Pancreas (tissue), 10 donors: ENCODE results near the gene RNF208. TPM values are rescaled to one million over a fixed set of nuclear protein-coding genes. Genes with fewer than 3 reads are reported as not detected.
A peak's percentile ranks its signal among the peaks of the same experiment; 100 is the strongest.

ENCODE experiments used
- ATAC-seq, 4 donors: fragments of 200-7000 bp; cut with Tn5 transposase; one replicate each; pipeline versions ENCODE4 v1.8.0 to v1.9.1; 2020; ENCODE audit warnings: mild to moderate bottlenecking in 4 of 4, moderate library complexity in 4 of 4
- DNase-seq, 6 donors: peaks; one replicate each; pipeline ENCODE4 v3.0.0-alpha.2; 2020
- FAIRE-seq: peaks from 2 replicates; lab custom pipeline; 2012; peaks lifted over from hg19 to GRCh38; lab: Jason Lieb, UNC
- H3K27ac ChIP-seq, 4 donors: fragments of 200-600 bp; sonication (generic); 1 replicate in 3 of 4; 2 replicates in 1 of 4; pipeline versions ENCODE4 v1.5.0 to v1.8.0; 2020
- H3K27me3 ChIP-seq, 4 donors: fragments of 200-600 bp; one replicate each; pipeline ENCODE4 v1.8.0; 2021
- H3K36me3 ChIP-seq, 3 donors: fragments of 200-600 bp; sonication (generic) in 1 of 3; one replicate each; pipeline versions ENCODE4 v1.5.0 to v1.8.0; 2020 to 2021
- H3K4me1 ChIP-seq, 3 donors: fragments of 200-600 bp; one replicate each; pipeline ENCODE4 v1.8.0; 2021
- H3K4me3 ChIP-seq, 4 donors: fragments of 200-600 bp; sonication (generic) in 2 of 4; one replicate each; pipeline versions ENCODE4 v1.5.0 to v1.8.0; 2020 to 2021
- H3K9me3 ChIP-seq, 4 donors: fragments of 200-600 bp; one replicate each; pipeline ENCODE4 v1.8.0; 2021
- WGBS, 2 donors: extraction: QIAGEN DNeasy Blood & Tissue Kit; methylation state at CpG; one replicate each; pipeline ENCODE4 v1.1.7; 2013; 5-methylcytosine and 5-hydroxymethylcytosine counted together
- intact Hi-C, 3 donors: fragments of 100-400 bp; cut with DNase I; formaldehyde crosslinking; loops; one replicate each; pipeline versions ENCODE4 v1.11.1 to v1.14.2; 2022
- polyA plus RNA-seq, 2 donors: library from polyadenylated mRNA; stranded (reverse); fragments of 200-250 nt; gene quantifications; one replicate each; pipeline ENCODE4 v1.2.3, GENCODE V29; 2013
- total RNA-seq, 6 donors: library from RNA; stranded (reverse); fragmentation: NEBNext Ultra II Directional in 4 of 6; extraction: Animal tissue kit (Norgen Biotek cat#: 25700) in 4 of 6; gene quantifications; one replicate each; pipeline versions ENCODE4 v1.2.1 to v1.2.4, GENCODE V29; 2021 to 2023
- TF ChIP-seq, protein P1 (sequence below), 4 donors: fragments of 200-600 bp; sonication (generic) in 3 of 4; IDR thresholded peaks; one replicate each; pipeline versions ENCODE4 v1.5.0 to v1.8.0; 2021; ENCODE audit warnings: antibody characterized with exemption in 4 of 4
- donor health status: healthy with polysubstance abuse.
- donor health status: DM: no; HTN: no; CAD: no; lungs with moderate emphysema.
- donor health status: DM: no; HTN: no; CAD: no.
- donor health status: control.
- donor health status: control.
- donor health status: Bipolar disorder and iron deficiency.
- donor health status: DM: yes; HTN: yes; CAD: no.
- donor health status: DM: no; HTN: no; CAD: no.
- donor health status: DM: no; HTN: no; CAD: no.
- donor health status: DM: yes; HTN: yes; CAD: no.

The RNF208 gene
- total and polyA plus RNA-seq, 8 donors, result 3.3 to 20.7 (median 3.4) TPM

DNA sequence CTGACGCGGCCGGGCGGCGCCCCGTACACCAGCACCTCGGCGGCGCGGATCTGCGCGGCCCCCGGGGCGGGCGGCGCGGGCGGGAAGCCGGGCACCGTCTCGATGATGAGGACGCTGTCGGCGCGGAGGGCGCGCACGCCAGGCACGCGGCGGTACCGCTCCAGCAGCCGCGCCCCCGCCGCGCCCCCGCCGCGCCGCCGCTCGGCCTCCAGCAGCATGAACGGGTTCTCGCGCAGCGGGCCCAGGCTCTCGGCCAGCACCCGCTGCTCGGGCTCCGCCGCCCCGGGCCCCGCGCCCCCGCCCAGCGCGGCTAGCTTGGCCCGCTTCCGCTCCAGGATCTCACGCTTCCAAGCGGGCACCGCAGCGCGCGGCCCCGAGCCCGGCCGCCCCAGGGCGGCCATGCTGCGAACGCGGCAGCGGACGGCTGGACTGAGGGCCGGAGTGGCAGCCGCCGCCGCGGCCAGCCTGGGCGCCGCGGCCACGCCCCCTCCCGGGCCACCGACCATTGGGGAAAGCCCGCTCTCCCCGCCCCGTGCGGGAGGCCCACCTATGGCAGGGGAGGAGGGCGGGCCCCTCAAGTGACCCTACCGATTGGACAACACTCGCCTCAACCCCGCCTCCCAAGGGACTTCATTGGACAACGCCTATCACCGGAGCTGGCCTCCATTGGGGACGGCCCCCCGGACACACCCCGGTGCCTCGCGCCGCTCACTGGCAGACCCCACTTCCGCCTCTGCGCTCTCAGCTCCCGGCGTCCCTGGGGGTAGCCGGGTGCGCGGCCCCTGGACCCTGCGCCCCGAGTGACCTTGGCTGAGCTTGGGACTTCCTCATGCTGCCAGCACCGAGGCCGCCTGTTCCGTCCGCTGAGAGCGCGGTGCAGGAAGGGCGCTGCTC is 21.5 kb downstream of the RNF208 start, which contains the start of gene TPRN:
Gene TPRN, minus strand, starts transcription at position 431 of the 894 bp plus-strand sequence. Its CDS starts 30 bp downstream, at position 401.
- FAIRE-seq, result peak; percentile 20
- ATAC-seq, result peak; percentile 75 to 89 (median 80)
- no peaks in the 10 kb centered on the region for H3K9me3 ChIP-seq
- TF ChIP-seq, protein P1, sequence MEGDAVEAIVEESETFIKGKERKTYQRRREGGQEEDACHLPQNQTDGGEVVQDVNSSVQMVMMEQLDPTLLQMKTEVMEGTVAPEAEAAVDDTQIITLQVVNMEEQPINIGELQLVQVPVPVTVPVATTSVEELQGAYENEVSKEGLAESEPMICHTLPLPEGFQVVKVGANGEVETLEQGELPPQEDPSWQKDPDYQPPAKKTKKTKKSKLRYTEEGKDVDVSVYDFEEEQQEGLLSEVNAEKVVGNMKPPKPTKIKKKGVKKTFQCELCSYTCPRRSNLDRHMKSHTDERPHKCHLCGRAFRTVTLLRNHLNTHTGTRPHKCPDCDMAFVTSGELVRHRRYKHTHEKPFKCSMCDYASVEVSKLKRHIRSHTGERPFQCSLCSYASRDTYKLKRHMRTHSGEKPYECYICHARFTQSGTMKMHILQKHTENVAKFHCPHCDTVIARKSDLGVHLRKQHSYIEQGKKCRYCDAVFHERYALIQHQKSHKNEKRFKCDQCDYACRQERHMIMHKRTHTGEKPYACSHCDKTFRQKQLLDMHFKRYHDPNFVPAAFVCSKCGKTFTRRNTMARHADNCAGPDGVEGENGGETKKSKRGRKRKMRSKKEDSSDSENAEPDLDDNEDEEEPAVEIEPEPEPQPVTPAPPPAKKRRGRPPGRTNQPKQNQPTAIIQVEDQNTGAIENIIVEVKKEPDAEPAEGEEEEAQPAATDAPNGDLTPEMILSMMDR (IDR thresholded peaks at IDR 0.05), result no peak
- intact Hi-C loops, result no loop called here
- H3K27ac ChIP-seq, result peak within 1 kb of the TSS; percentile 83 to 90 (median 85)
- peak; percentile 98 to 100 (median 100) for DNase-seq
- no peaks in the 10 kb centered on the region for H3K36me3 ChIP-seq
- 0 to 1% methylated on average over 72 to 118 of the region's 118 CpGs for WGBS, 2 donors
- H3K4me1 ChIP-seq, result peaks cover 12 to 33% (median 15%) of the 10 kb centered on the region in 3 donors
- no peaks in the 10 kb centered on the region for H3K27me3 ChIP-seq
- peak within 1 kb of the TSS; percentile 48 to 80 (median 60) for H3K4me3 ChIP-seq

DNA sequence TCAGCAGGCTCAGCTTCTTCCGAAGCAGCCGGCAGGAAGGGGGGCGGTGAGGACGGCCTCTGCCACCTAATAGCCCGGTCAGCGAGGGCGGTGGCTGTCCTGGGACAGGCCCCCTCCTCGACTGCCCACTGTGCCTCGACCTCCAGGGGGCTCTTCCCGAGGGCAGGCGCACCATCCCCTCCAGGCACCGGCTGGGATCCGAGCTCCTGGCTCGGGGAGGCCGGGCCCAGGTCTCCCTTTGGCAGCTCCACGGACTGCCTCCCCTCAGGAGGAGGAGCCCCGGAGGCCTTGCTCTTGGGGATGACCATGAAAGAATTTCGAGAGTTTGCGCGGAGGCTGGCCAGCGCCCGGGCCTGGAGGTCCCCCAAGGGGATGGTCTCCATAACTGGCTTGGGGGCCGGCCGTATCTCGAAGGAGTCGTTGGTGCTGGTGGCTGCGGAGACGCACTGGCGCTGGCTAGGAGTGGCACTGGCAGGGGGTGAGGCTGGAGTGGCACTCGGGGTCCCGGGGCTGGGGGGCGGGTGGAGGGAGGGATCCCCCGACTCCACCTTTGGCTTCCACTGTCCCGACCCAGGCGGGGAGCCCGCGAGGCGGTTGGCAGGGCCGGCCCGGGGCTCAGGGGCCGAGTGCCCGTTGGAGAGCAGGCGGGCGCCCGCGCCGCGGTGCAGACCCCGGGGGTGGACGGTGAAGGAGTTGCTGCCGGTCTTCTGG is 22.5 kb downstream of the RNF208 start:
- peaks cover 14 to 36% (median 21%) of the 10 kb centered on the region in 3 donors for H3K4me1 ChIP-seq
- DNase-seq, result peak in 3 of 6 donors; percentile 45 to 89 (median 50)
- H3K27me3 ChIP-seq, result no peaks in the 10 kb centered on the region
- WGBS, 2 donors, result 4 to 5% methylated on average over 29 to 51 of the region's 51 CpGs
- peak overlapping the region; percentile 48 to 80 (median 60) for H3K4me3 ChIP-seq
- H3K9me3 ChIP-seq, result no peaks in the 10 kb centered on the region
- no peak for ATAC-seq
- intact Hi-C loops, result no loop called here
- H3K27ac ChIP-seq, result peak overlapping the region; percentile 78 to 90 (median 83)
- H3K36me3 ChIP-seq, result no peaks in the 10 kb centered on the region
- no peak for FAIRE-seq
- TF ChIP-seq, protein P1 (IDR thresholded peaks at IDR 0.05), result no peak

DNA sequence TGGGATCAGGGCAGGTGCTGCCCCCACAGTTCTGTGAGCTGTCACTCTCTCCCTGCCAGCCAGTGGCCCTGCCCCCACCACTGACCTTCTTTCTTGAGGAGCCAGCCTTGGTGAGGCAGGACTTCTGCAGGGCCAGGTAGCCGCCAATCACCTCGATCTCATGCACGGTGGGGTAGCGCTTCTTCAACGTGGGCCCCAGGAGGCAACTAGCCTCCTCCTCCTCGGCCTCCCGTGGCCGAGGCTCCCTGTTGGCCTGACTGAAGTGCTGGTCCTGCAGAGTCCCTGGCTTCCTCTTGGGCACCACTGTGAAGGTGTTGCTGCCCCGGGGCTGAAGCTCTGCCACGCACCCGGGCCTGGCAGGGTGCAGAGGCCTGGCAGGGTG is 23.1 kb downstream of the RNF208 start:
- Histone ChIP-seq H3K27ac (peak overlapping the region; percentile 78 to 90 (median 83)), H3K27me3 (no peaks in the 10 kb centered on the region), H3K9me3 (no peaks in the 10 kb centered on the region), H3K4me3 (peak overlapping the region; percentile 48 to 80 (median 60)), H3K36me3 (no peaks in the 10 kb centered on the region), H3K4me1 (peaks cover 14 to 36% (median 21%) of the 10 kb centered on the region in 3 donors)
- ATAC-seq (peak; percentile 2 to 29 (median 11)), FAIRE-seq (no peak), DNase-seq (peak in 4 of 6 donors; percentile 77 to 85 (median 81))
- TF ChIP-seq, protein P1 (IDR thresholded peaks at IDR 0.05), result no peak
- intact Hi-C loops, result no loop called here
- 17 to 23% methylated on average over 11 of the region's 11 CpGs for WGBS, 2 donors

GRCh38 chr9:137198051-137198901 is 23.8 kb downstream of the RNF208 start:
- TF ChIP-seq, protein P1 (IDR thresholded peaks at IDR 0.05), result no peak
- Histone ChIP-seq H3K4me3 (peak overlapping the region; percentile 48 to 80 (median 60)), H3K27me3 (no peaks in the 10 kb centered on the region), H3K36me3 (no peaks in the 10 kb centered on the region), H3K27ac (peak overlapping the region; percentile 78 to 90 (median 83)), H3K9me3 (no peaks in the 10 kb centered on the region), H3K4me1 (peaks cover 13 to 35% (median 27%) of the 10 kb centered on the region in 3 donors)
- ATAC-seq (peak; percentile 35 to 59 (median 51)), DNase-seq (peak in 5 of 6 donors; percentile 86 to 96 (median 91)), FAIRE-seq (no peak)
- WGBS, 2 donors, result 17 to 20% methylated on average over 19 of the region's 19 CpGs
- intact Hi-C loops, result no loop called here
